SHP77 treated with DMSO at 0.1 percent for 48 hours (cell line): Measurements from ENCODE around the gene CMYA5.
"Not testable (repeated sequence)": the region's sequence is repeated elsewhere in the genome, so short reads cannot be mapped to it uniquely, and the experiment has no call there.

Experiments
- DNase-seq: peaks from one replicate; lab custom pipeline; 2025; lab: John Stamatoyannopoulos, UW

CMYA5 gene

GRCh38 chr5:79689541-79690466 lies at the start of gene CMYA5:
Gene CMYA5 (plus strand): TSS chr5:79689836. CDS start chr5:79689908, 72 bp downstream.
- DNase-seq = no peak

- DNase-seq = no peak
Measured at GRCh38 chr5:79640571-79641055, 49.0 kb upstream of the CMYA5 start.

GRCh38 chr5:79641414-79641813 lies 48.2 kb upstream of the CMYA5 start:
- DNase-seq = no peak

- DNase-seq = no peak
Measured at GRCh38 chr5:79642210-79642609, 47.4 kb upstream of the CMYA5 start.

- no peak for DNase-seq
Measured at GRCh38 chr5:79653843-79654242, 35.8 kb upstream of the CMYA5 start.

DNA sequence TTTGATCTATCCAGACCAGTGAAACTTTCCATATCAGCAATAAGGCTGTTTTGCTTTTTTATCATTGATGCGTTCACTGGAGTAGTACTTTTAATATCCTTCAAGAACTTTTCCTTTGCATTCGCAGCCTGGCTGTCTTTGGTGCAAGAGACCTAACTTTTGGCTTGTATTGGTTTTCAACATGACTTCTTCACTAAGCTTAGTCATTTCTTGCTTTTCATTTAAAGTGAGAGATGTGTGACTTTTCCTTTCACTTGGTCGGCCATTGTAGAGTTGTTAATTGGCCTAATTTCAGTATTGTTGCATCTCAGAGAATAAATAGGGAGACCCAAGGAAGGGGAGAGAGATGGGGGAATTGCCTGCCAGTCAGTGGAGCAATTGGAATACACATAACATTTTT lies 26.4 kb upstream of the CMYA5 start:
- DNase-seq = no peak

- no peak for DNase-seq
Measured at GRCh38 chr5:79666758-79667157, 22.9 kb upstream of the CMYA5 start.

- no peak for DNase-seq
Measured at GRCh38 chr5:79672392-79672791, 17.2 kb upstream of the CMYA5 start.

- not testable (repeated sequence) for DNase-seq
Measured at GRCh38 chr5:79676354-79676753, 13.3 kb upstream of the CMYA5 start.

GRCh38 chr5:79682102-79682501 lies 7.5 kb upstream of the CMYA5 start:
- DNase-seq = not testable (repeated sequence)

- no peak for DNase-seq
Measured at GRCh38 chr5:79684782-79685181, 4.9 kb upstream of the CMYA5 start.

GRCh38 chr5:79685627-79686026 lies 4.0 kb upstream of the CMYA5 start:
- DNase-seq = no peak

DNA sequence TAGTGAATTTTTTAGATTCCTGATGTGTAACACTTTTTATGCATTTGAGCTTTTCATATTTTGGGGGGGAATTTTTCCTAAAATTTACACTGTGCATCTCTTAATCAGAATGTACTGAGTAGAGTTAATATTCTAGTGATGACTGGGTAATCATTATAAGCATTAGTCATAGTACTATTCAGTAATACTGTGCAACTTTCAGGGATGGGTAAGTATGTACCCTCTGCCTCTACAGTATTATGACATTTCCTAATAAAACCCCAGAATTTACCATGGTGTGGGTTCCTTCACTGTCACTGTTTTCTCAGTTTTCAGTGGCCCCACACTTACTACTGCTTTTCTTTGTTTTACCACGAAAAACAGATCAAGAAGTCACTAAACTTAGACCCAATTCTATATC lies 2.8 kb upstream of the CMYA5 start:
- no peak for DNase-seq

GRCh38 chr5:79687889-79688288 lies 1.7 kb upstream of the CMYA5 start:
- no peak for DNase-seq

DNA sequence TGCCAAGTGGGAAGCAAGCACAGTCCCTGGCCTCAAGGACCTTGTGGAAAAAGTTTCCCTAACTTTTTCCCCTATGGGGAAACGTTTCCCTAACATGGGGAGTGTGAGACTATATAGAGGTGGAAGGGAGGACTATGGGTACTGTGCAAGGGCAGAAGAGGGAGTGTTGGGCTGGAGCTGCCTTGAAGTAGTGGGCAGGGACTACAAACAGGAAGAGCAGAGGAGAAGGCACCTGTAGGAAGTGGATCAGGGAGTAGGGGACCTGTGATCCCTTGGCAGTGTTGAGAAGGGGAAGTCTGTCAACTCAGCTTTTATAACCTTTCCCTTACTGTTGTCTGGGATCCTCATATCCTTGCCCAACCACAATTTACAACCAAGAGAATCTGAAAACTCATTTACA lies 1.4 kb downstream of the CMYA5 start:
- DNase-seq = no peak

GRCh38 chr5:79692596-79692995 lies 3.0 kb downstream of the CMYA5 start:
- no peak for DNase-seq

- DNase-seq = no peak
Measured at GRCh38 chr5:79694183-79694582, 4.5 kb downstream of the CMYA5 start.

GRCh38 chr5:79694652-79695051 lies 5.0 kb downstream of the CMYA5 start:
- no peak for DNase-seq

DNA sequence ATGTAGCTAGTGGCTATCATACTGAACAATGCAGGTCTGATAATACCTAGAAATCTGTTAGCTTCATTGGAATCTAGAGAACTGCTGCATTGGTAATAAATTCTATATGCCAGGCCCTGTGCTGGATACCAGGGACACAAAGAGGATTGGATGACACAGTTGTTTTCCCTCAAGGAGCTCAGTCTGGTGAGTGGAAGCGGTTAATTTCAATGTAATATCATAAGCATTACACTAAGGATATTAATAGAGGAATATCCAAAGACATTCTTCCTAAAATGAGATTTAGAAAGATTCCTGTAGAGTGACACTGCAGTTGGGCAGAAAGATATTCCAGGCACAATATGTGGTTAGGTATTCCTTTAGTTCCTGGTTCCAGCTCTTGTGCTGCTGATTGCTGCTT lies 5.9 kb downstream of the CMYA5 start:
- no peak for DNase-seq

DNA sequence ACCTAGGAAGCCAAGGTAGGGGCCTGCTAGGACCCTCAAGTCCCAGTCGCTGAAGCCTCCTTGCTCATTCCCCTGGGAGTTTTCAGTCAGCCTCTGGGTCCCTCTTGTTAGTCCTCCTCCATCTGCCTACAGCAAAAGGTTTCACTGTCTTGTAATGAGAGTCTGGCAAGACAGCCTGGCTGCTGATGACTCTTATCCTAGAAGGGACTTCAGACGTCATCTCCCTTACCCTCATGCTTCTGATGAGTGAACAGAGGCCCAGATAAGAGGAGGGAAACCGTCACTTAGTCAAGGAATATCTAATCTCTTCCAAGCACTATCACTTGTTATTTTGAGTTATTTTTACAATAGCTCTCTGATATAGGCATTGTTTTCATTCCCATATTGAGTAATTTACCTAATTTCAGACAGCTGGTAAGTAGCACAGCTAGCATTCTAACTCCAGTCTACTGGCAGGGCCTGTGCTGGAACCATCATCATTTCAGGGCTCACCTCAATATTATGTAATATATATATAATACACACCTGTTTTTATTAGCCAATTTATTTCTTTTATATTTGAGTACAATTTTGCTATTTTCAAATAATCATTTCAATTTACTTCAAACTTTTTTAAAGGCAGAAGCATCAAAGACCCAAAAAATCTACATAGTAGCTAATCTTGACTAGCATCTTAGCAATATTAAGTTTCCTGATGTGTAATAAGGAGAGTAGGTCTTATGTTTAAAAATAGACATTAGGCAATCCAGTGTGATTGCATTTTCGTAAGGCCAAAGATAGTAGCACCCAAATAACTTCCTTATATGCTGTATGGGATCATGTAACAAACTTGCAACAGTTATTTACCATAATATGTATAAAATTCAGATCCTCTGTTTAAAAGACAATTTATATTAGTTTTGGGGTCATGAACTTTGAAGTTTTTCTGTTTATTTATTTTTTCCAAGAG lies 7.9 kb downstream of the CMYA5 start:
- no peak for DNase-seq

DNA sequence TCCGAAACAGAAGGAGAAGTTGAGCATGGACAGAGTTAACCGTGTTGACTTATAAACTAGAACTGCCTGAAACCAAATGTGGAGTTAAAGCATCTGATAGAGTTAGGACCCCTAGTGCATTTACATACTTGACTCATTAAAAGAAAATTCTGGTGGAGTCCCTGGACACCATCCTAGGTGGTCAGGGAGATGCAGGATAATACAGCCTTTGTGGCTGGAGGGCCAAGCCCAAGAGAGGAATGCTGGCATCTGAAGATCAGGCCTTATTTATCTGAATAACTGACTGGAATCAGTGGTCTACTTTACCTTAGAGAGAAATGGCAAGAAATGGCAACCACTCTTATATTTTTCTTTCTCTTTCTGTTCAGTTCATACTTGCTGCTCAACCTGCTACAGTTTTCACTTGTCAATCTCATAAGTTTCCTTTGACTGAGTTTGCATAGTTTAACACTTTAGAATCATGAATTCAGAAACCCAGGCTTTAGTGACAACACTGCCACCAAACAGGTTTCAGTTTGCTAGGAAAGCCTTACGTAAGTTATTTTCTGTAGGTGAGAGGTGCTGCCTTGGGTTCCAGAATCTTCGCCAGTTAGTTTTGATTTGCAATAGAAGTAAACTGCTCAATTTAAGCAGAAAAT lies 10.2 kb downstream of the CMYA5 start:
- no peak for DNase-seq
